Umbilical cord (tissue), 2 donors: ENCODE results near the gene CDCA3. TPM values are rescaled to one million over a fixed set of nuclear protein-coding genes. Genes with fewer than 3 reads are reported as not detected.

Source experiments
- DNase-seq: peaks from one replicate; pipeline ENCODE4 v3.0.0-alpha.2; 2015; ENCODE audit warnings: low spot score
- total RNA-seq: library from RNA; depleted of rRNA; stranded (reverse); fragments of >200 nt; gene quantifications from one replicate; pipeline ENCODE4 v1.2.3, GENCODE V29; 2014; ENCODE audit warnings: low replicate concordance; ENCODE audit not compliant: insufficient read depth

Gene CDCA3
- total RNA-seq, 1 donor from 2014 or later, result 11.1 TPM

DNA sequence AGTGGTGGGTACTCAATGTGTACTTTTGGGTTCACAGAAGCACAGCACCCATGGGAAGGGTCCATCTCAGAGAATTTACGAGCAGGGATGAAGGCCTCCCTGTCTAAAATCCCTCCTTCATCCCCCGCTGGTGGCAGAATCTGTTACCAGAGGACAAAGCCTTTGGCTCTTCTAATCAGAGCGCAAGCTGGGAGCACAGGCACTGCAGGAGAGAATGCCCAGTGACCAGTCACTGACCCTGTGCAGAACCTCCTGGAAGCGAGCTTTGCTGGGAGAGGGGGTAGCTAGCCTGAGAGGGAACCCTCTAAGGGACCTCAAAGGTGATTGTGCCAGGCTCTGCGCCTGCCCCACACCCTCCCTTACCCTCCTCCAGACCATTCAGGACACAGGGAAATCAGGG is 30.9 kb downstream of the CDCA3 start:
- DNase-seq, result no peak

DNA sequence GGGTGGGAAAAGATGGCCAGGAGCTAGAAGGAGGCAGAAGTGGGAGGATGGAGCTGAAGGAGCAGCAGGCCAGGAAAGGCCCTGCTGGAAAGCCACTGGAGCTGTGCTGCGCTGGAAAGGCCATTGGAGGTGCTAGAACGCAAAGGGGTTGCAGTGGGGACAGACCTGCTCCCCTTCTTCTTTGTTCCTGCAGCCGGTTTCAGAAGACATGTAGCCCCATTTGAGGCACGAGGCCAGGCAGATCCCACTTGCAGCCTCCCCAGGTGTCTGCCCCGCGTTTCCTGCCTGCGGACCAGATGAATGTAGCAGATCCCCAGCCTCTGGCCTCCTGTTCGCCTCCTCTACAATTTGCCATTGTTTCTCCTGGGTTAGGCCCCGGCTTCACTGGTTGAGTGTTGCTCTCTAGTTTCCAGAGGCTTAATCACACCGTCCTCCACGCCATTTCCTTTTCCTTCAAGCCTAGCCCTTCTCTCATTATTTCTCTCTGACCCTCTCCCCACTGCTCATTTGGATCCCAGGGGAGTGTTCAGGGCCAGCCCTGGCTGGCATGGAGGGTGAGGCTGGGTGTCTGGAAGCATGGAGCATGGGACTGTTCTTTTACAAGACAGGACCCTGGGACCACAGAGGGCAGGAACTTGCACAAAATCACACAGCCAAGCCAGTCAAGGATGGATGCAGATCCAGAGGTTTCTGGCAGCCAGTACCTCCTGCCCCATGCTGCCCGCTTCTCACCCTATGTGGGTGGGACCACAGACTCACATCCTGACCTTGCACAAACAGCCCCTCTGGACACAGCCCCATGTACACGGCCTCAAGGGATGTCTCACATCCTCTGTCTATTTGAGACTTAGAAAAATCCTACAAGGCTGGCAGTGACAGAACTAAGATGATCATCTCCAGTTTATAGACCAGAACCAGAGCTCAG is 31.7 kb downstream of the CDCA3 start:
- no peak for DNase-seq

DNA sequence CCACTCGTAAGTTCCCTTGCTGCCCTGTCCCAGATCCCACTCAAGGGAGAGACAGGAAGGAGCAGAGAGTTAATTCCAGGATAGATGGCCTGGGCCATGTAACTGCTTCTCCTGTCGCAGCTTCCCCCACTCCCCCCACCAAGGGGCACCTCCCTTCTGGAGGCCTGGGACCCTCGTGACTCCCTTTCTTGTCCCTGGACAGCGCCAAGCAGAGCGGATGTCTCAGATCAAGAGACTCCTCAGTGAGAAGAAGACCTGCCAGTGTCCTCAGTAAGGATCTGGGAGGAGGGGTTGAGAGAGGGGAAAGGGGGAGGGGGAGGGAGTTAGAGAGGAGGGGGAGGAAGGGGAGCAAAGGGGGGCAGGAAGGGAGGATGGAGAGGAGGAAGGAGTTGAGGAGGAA is 32.4 kb downstream of the CDCA3 start:
- no peak for DNase-seq

DNA sequence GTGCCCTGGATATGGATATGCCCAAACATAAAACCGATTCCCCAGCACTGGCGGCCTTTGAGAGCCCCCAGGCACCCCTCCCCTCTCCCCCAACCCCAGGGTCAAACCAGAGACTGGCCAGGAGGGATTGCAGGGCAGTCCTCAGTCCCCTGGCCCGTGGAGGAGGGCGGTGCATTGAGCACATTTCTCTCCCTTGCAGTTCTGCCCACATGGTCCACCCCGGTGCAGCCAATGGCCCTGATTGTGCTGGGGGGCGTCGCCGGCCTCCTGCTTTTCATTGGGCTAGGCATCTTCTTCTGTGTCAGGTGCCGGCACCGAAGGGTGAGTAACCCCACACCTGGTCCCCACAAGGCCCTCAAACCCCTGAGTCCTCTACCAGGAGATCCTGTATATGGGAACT is 32.9 kb downstream of the CDCA3 start:
- no peak for DNase-seq

DNA sequence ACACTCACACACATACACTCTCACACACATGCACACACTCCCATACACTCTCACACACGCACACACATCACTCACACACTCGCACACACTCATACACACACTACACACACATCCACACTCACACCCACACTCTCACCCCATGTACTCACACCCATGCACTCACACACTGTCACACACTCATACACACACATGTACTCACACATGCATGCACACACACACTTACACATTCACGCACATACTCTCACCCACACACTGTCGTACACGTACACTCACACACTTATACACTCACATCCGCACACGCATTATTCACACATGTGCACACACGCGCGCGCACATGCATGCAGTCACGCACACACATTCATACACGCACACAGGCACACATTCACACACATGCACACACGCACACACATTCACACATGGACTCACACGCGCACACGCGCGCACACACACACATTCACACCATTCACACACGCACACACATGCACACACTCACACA is 33.4 kb downstream of the CDCA3 start:
- DNase-seq, result no peak

DNA sequence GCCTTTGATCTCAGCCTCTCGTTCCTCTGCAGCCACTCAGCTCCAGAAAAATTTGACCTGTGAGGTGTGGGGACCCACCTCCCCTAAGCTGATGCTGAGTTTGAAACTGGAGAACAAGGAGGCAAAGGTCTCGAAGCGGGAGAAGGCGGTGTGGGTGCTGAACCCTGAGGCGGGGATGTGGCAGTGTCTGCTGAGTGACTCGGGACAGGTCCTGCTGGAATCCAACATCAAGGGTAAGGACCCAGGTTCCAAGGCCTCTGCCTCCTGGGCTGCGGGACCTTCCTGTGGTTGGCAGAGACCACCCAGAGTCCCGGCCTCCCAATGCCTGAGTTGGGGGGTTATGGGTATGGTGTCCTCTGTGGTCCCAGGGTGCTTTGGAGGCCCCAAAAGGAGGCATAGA is 34.0 kb downstream of the CDCA3 start:
- no peak for DNase-seq

DNA sequence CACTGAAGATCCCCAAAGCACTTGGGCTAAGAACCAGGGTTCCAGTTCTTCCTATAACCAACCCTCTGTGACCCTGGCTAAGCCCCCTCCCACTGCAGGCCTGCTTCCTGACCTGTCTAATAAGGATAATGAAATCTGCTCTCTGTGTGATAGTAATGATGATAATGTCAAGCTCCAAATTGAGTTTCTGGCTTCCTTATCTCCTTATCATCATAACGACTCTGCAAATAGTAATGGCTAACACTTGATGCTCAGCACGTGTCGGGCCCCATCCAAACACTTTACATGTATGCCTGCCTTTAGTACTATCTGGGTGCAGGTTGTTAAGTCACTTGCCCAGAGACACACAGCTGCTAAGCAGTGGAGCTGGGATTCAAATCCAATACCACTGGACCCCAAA is 34.5 kb downstream of the CDCA3 start:
- no peak for DNase-seq

DNA sequence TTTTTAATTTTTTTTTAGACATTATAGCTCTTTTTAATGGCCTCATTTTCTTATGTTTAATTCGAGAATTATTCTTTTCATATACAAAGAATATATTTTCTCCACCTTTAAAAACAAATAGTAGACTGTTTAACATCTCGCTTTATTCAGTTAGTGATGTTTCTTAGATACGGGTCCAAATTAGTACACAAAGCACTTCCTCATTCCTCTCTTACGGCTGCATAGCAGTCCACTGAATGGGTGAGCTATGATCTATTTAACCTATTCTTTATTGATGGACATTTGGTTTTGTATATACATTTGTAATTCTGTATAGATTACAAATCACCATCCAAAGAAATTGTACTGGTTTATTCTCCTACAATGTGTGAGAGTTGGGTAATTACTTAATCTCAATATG is 37.7 kb downstream of the CDCA3 start:
- no peak for DNase-seq

DNA sequence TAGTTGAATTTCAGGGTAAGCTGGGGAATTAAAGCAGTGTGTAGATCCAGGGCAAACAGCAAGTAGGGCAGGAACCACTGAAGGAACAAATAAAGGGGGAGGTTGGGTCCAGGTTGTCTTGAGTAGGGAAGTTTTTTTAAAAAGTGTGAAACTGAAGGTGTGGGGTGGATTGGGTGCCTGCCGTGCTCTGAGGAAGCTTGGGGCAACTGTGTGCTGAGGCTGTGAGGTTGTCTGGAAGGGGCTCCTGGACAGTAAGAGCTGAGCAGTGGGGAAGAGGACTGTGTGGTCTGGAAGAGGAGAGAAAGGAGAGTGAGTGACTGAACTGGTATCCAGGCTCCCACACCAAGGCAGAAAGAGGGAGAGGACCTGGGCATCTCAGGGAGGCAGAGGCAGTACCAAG is 40.3 kb downstream of the CDCA3 start:
- no peak for DNase-seq

DNA sequence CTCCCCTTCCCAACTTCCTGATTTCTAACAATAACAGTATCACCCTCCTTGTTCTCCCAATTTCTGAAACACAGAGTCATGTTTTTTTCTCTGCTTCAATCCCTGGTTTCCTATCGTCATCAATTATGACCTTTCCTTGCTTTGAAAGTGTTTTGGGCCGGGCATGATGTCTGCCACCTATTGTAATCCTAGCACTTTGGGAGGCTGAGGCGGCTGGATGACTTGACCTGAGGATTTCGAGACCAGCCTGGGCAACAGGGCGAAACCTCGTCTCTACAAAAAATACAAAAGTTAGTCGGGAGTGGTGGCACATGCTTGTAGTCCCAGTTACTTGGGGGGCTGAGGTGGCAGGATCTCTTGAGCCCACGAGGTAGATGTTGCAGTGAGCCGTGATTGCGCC is 42.0 kb downstream of the CDCA3 start:
- DNase-seq, result no peak

DNA sequence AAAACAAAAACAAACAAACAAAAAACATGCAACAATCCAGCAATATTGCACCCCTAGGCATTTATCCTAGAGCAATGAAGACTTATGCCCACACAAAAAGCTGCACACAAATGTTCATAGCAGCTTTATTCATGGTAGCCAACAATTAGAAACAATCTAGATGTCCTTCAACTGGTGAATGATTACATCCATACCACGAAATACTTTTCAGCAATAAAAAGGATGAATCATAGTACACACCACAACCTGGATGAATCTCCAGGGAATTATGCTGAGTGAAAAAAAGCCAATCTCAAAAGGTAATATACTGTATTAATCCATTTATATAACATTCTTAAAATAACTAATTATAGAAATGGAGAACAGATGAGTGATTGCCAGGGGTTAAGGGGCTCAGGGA is 43.9 kb downstream of the CDCA3 start:
- no peak for DNase-seq

DNA sequence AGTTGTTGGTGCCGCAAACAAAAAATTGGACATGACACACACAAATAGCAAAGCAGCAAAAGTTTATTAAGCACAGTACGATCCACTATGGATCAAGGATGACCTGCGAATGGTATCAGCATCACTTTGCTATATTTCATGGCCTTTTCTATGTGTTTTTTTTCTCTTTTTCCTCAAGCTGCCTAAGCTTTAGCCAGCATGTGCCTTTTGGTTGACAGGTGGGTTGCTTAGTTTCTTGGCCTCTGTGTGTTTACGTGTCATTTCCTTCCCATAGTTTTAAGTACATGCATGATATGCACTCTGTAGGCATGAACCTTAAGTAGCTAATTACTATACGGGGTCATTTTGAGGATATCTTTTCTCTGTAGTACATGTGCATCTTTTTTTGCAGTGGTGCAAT is 51.9 kb downstream of the CDCA3 start:
- DNase-seq, result no peak

Other genes with a start within 250 kb of the CDCA3 start
- 192 TPM for gene CHD4, start 243.9 kb downstream of the CDCA3 start, total RNA-seq
- 6.3 TPM for gene LPAR5, start 215.3 kb downstream of the CDCA3 start, total RNA-seq
- 2.9 TPM for gene ACRBP, start 203.9 kb downstream of the CDCA3 start, total RNA-seq
- gene ING4, start 188.2 kb downstream of the CDCA3 start, total RNA-seq, result 20.9 TPM
- 16.4 TPM for gene ZNF384, start 161.9 kb downstream of the CDCA3 start, total RNA-seq
- not detected for gene PIANP, start 150.5 kb downstream of the CDCA3 start, total RNA-seq
- gene COPS7A, start 127.2 kb downstream of the CDCA3 start, total RNA-seq, result 40.4 TPM
- gene MLF2, start 98.1 kb downstream of the CDCA3 start, total RNA-seq, result 36.6 TPM
- gene PTMS, start 84.9 kb downstream of the CDCA3 start, total RNA-seq, result 13.0 TPM
- gene LAG3, start 78.8 kb downstream of the CDCA3 start, total RNA-seq, result 1.7 TPM
- 10.4 TPM for gene CD4, start 61.8 kb downstream of the CDCA3 start, total RNA-seq
- gene GPR162, start 29.5 kb downstream of the CDCA3 start, total RNA-seq, result 1.9 TPM
- gene P3H3, start 22.9 kb downstream of the CDCA3 start, total RNA-seq, result 74.6 TPM
- 2.4 TPM for gene GNB3, start 10.4 kb downstream of the CDCA3 start, total RNA-seq
- 50.6 TPM for gene USP5, start 864 bp upstream of the CDCA3 start, total RNA-seq
- gene TPI1, start 16.2 kb upstream of the CDCA3 start, total RNA-seq, result 743 TPM
- 7.0 TPM for gene SPSB2, start 22.0 kb upstream of the CDCA3 start, total RNA-seq
- gene LRRC23, start 53.5 kb upstream of the CDCA3 start, total RNA-seq, result 8.4 TPM
- gene ENO2, start 63.3 kb upstream of the CDCA3 start, total RNA-seq, result 19.7 TPM
- 7.9 TPM for gene ATN1, start 76.7 kb upstream of the CDCA3 start, total RNA-seq
- gene RNU7-1, start 92.5 kb upstream of the CDCA3 start, total RNA-seq, result not detected
- 228 TPM for gene C12orf57, start 92.7 kb upstream of the CDCA3 start, total RNA-seq
- gene PTPN6, start 100.1 kb upstream of the CDCA3 start, total RNA-seq, result 18.3 TPM
- 147 TPM for gene PHB2, start 119.4 kb upstream of the CDCA3 start, total RNA-seq
- gene EMG1, start 119.6 kb upstream of the CDCA3 start, total RNA-seq, result 17.6 TPM
- 4.8 TPM for gene LPCAT3, start 167.2 kb upstream of the CDCA3 start, total RNA-seq
- 201 TPM for gene C1S, start 209.4 kb upstream of the CDCA3 start, total RNA-seq
- 141 TPM for gene C1R, start 241.2 kb upstream of the CDCA3 start, total RNA-seq